ENCODE data around the gene OR6C65.

DNA sequence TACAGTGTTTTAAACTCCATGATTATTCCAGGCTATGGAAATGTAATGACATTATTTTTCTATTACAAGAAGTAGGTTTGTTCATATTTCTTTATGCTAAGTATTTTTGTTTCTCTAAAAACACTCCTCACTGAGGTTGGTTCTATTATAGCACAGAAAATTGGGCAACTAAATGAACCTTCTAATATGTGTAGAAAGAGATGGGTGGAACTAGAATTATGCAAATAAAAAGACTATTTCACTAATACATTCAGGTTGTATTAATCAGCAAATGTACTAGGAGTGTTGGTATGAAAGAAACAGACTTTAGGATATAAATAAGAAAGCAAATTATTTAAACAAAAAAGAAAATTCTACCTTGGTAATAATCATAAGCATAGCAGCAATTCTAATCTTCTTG is 48.5 kb downstream of the OR6C65 start:
- TF ChIP-seq, protein P1, sequence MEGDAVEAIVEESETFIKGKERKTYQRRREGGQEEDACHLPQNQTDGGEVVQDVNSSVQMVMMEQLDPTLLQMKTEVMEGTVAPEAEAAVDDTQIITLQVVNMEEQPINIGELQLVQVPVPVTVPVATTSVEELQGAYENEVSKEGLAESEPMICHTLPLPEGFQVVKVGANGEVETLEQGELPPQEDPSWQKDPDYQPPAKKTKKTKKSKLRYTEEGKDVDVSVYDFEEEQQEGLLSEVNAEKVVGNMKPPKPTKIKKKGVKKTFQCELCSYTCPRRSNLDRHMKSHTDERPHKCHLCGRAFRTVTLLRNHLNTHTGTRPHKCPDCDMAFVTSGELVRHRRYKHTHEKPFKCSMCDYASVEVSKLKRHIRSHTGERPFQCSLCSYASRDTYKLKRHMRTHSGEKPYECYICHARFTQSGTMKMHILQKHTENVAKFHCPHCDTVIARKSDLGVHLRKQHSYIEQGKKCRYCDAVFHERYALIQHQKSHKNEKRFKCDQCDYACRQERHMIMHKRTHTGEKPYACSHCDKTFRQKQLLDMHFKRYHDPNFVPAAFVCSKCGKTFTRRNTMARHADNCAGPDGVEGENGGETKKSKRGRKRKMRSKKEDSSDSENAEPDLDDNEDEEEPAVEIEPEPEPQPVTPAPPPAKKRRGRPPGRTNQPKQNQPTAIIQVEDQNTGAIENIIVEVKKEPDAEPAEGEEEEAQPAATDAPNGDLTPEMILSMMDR (IDR thresholded peaks at IDR 0.05), result no peak
- no peak for TF ChIP-seq POLR2AphosphoS5 (IDR thresholded peaks at IDR 0.05)
- TF ChIP-seq POLR2A (IDR thresholded peaks at IDR 0.05), result no peak
- no peak for TF ChIP-seq EP300 (IDR thresholded peaks at IDR 0.05)
